Panc1 (cell line): ENCODE results near the gene HKDC1. TPM values are rescaled to one million over a fixed set of nuclear protein-coding genes. Genes with fewer than 3 reads are reported as not detected.

ENCODE experiments used
- ATAC-seq: fragments of 200-7000 bp; cut with Tn5 transposase; 2 replicates; pipeline ENCODE4 v1.9.1; 2020; ENCODE audit warnings: mild to moderate bottlenecking, moderate library complexity
- BruUV-seq: library from RNA; stranded (reverse); fragments of 400-500 nt; replicated peaks from 2 replicates; lab custom pipeline; 2021; lab: Mats Ljungman, UMichigan
- CTCF ChIA-PET: fragments of 300-600 bp; sonication (Branson Sonifier 250); formaldehyde crosslinking; loops from one replicate; lab custom pipeline; 2022; ENCODE audit warnings: antibody characterized with exemption; lab: Charles Lee
- POLR2A ChIA-PET: fragments of 300-600 bp; sonication (Branson Sonifier 250); formaldehyde crosslinking; loops from one replicate; lab custom pipeline; 2022; ENCODE audit warnings: antibody characterized with exemption; lab: Charles Lee
- DNase-seq: peaks from one replicate; pipeline ENCODE4 v3.0.0-alpha.2; 2010; ENCODE audit warnings: low read depth, low spot score
- H3K27ac ChIP-seq: 2 replicates; pipeline ENCODE4 v1.5.1; 2011; ENCODE audit warnings: mild to moderate bottlenecking, low read length, inconsistent platforms
- H3K27me3 ChIP-seq: fragments of 200-500 bp; sonication (Bioruptor generic); 2 replicates; pipeline ENCODE4 v1.6.0; 2014; ENCODE audit warnings: low read length, inconsistent platforms; ENCODE audit not compliant: control insufficient read depth, insufficient read depth
- H3K36me3 ChIP-seq: fragments of 200-500 bp; sonication (Bioruptor generic); 2 replicates; pipeline ENCODE4 v1.5.1; 2014; ENCODE audit warnings: inconsistent platforms, mild to moderate bottlenecking, low read length, moderate library complexity; ENCODE audit not compliant: control insufficient read depth, insufficient read depth
- H3K4me1 ChIP-seq: 2 replicates; pipeline ENCODE4 v1.5.1; 2011; ENCODE audit warnings: inconsistent platforms, mild to moderate bottlenecking, low read length, moderate library complexity; ENCODE audit not compliant: control insufficient read depth, insufficient read depth
- H3K4me3 ChIP-seq, 2 experiments: 2 replicates each; pipeline ENCODE4 v1.5.1; 2011 to 2012; ENCODE audit warnings: low read depth in 2 of 2, low read length in 2 of 2, mild to moderate bottlenecking in 2 of 2, inconsistent platforms in 1 of 2, moderate library complexity in 1 of 2
- H3K9me3 ChIP-seq: fragments of 200-500 bp; sonication (Bioruptor generic); 2 replicates; pipeline ENCODE4 v1.5.1; 2014; ENCODE audit warnings: low read depth, mild to moderate bottlenecking, inconsistent platforms, low read length, moderate library complexity; ENCODE audit not compliant: control insufficient read depth, insufficient read depth
- POLR2AphosphoS5 ChIP-seq: IDR thresholded peaks from 2 replicates; pipeline ENCODE4 v1.6.1; 2012; ENCODE audit warnings: mild to moderate bottlenecking, low read depth, low read length, moderate library complexity
- REST ChIP-seq, 2 experiments: IDR thresholded peaks; 2 replicates each; pipeline ENCODE4 v1.6.1; 2011 to 2012; ENCODE audit warnings: low read depth in 2 of 2, control low read depth in 1 of 2, low read length in 1 of 2, mild to moderate bottlenecking in 1 of 2, moderate library complexity in 1 of 2; ENCODE audit not compliant: insufficient read depth in 1 of 2
- SIN3A ChIP-seq: IDR thresholded peaks from 2 replicates; pipeline ENCODE4 v1.6.1; 2012; ENCODE audit warnings: low read depth, mild to moderate bottlenecking, low read length, moderate library complexity, borderline replicate concordance; ENCODE audit not compliant: insufficient read depth
- TCF7L2 ChIP-seq: IDR thresholded peaks from 2 replicates; pipeline ENCODE4 v1.6.1; 2011; ENCODE audit warnings: mild to moderate bottlenecking, low read depth, low read length, inconsistent platforms
- in situ Hi-C: cut with HindIII; loops from 2 replicates; pipeline ENCODE4 v1.10.0; 2016; ENCODE audit warnings: low sequenced_read_pairs, low pct_unique_long_range_greater_than_20kb
- intact Hi-C: fragments of 100-400 bp; cut with micrococcal nuclease; formaldehyde crosslinking; loops from one replicate; pipeline ENCODE4 v1.10.0; 2022; ENCODE audit not compliant: unreplicated experiment
- total RNA-seq: library from RNA; stranded (reverse); gene quantifications from one replicate; pipeline ENCODE4 v1.2.1, GENCODE V29; 2021; ENCODE audit not compliant: unreplicated experiment
- TF ChIP-seq, protein P1 (sequence below): fragments of 450-650 bp; IDR thresholded peaks from 2 replicates; pipeline ENCODE4 v1.5.1; 2017; ENCODE audit warnings: mild to moderate bottlenecking

HKDC1 gene
- total RNA-seq, 1 experiment from 2014 or later: 1.1 TPM

- POLR2A ChIA-PET: no interaction called here
- in situ Hi-C loops (no loop called here), intact Hi-C loops (no loop called here)
- H3K27me3 ChIP-seq: no peaks in the 10 kb centered on the region
- no peak for DNase-seq
- no peak for TF ChIP-seq POLR2AphosphoS5
- TF ChIP-seq REST (IDR thresholded peaks at IDR 0.05; ENCODE audit: insufficient read depth in 1 of 2, low read depth in 2 of 2, low read length in 1 of 2): no peak
- TF ChIP-seq, protein P1, sequence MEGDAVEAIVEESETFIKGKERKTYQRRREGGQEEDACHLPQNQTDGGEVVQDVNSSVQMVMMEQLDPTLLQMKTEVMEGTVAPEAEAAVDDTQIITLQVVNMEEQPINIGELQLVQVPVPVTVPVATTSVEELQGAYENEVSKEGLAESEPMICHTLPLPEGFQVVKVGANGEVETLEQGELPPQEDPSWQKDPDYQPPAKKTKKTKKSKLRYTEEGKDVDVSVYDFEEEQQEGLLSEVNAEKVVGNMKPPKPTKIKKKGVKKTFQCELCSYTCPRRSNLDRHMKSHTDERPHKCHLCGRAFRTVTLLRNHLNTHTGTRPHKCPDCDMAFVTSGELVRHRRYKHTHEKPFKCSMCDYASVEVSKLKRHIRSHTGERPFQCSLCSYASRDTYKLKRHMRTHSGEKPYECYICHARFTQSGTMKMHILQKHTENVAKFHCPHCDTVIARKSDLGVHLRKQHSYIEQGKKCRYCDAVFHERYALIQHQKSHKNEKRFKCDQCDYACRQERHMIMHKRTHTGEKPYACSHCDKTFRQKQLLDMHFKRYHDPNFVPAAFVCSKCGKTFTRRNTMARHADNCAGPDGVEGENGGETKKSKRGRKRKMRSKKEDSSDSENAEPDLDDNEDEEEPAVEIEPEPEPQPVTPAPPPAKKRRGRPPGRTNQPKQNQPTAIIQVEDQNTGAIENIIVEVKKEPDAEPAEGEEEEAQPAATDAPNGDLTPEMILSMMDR: no peak
- no peak for TF ChIP-seq TCF7L2
- no peak for TF ChIP-seq SIN3A
- BruUV-seq: no TSS peak
- H3K4me3 ChIP-seq: no peak overlapping the region
- no peaks in the 10 kb centered on the region for H3K4me1 ChIP-seq
- H3K36me3 ChIP-seq: no peaks in the 10 kb centered on the region
- no peaks in the 10 kb centered on the region for H3K9me3 ChIP-seq
- H3K27ac ChIP-seq: no peak overlapping the region
- no peak for ATAC-seq
- CTCF ChIA-PET: no interaction called here
These were observed 27.2 kb downstream of the HKDC1 start for GRCh38 chr10:69247313-69247710.

DNA sequence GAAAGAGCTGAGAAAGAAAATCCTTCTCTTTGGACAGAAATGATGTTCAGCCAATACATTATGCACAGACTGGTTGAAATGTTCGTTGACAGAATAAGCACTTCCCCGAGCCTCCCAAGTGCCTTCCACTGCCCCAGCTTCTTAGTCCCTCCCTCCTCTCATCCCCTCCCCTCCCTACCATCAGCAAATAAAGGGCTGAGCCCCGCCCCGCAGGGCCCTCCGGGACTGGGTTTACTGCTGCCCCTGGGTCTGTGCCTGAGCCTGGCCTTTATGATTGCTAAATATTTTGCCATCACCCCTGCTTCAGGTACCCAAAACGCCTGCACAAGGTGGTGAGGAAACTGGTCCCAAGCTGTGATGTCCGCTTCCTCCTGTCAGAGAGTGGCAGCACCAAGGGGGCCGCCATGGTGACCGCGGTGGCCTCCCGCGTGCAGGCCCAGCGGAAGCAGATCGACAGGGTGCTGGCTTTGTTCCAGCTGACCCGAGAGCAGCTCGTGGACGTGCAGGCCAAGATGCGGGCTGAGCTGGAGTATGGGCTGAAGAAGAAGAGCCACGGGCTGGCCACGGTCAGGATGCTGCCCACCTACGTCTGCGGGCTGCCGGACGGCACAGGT is 28.1 kb downstream of the HKDC1 start:
- Histone ChIP-seq H3K27ac (no peak overlapping the region), H3K4me1 (no peaks in the 10 kb centered on the region), H3K27me3 (no peaks in the 10 kb centered on the region), H3K36me3 (no peaks in the 10 kb centered on the region), H3K9me3 (no peaks in the 10 kb centered on the region), H3K4me3 (no peak overlapping the region)
- in situ Hi-C loops: no loop called here
- ChIA-PET POLR2A (no interaction called here), CTCF (interaction anchor here (0.6 kb wide), 1 partner anchor 12 kb away, joined by 5 read pairs; no protein-coding TSS in a partner anchor)
- no peak for DNase-seq
- no TSS peak for BruUV-seq
- intact Hi-C loops: no loop called here
- TF ChIP-seq TCF7L2 (no peak), POLR2AphosphoS5 (no peak), SIN3A (no peak), REST (IDR thresholded peaks at IDR 0.05; ENCODE audit: insufficient read depth in 1 of 2, low read depth in 2 of 2, low read length in 1 of 2) (no peak)
- TF ChIP-seq, protein P1: no peak
- ATAC-seq: no peak
